Measurements from ENCODE around the gene ZIC5.

DNA sequence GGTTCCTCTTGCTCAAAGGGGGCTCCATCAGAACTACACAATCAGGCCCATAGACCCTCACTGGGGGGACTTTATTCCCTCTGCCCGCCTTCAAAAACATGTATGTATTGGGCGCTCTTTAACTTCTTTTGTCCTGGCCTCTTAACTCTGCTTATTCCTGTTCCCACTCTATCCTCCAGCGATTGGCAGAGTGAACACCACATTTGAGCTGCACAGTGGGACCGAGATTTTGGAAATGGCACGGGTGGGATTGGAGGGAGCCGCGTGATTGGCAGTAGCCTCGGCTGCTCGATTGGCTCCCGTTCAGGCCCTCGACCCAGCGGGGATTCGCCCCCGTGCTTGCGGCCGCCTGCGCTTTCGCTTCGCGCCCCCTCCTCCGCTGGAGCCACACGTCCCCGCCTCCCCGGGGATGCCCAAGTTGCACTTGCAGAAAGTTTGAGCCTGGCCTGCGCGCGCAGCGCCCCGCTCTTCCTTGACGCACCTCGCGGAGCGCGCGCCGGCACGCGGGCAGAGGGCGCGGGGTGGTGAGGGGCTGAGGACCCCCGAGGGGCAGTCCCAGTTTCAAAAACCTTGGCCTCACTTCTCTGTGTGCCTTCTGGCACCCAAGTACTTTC, at the start of gene ZIC5:
- TF ChIP-seq FOXA3 (CRISPR knock-in tag; IDR thresholded peaks at IDR 0.05) (no peak), ZNF879 (CRISPR knock-in tag; IDR thresholded peaks at IDR 0.05) (no peak), ATF7 (IDR thresholded peaks at IDR 0.05) (no peak), ATF7 (CRISPR knock-in tag; IDR thresholded peaks at IDR 0.05) (no peak), SP1 (IDR thresholded peaks at IDR 0.05) (no peak), SP1 (CRISPR knock-in tag; IDR thresholded peaks at IDR 0.05) (no peak), IRF2 (CRISPR knock-in tag; IDR thresholded peaks at IDR 0.05) (no peak), ZNF83 (CRISPR knock-in tag; IDR thresholded peaks at IDR 0.05; ENCODE audit: borderline replicate concordance) (no peak), ZNF761 (CRISPR knock-in tag; conservative IDR thresholded peaks at IDR 0.05) (no peak)
- TF ChIP-seq, protein P1, sequence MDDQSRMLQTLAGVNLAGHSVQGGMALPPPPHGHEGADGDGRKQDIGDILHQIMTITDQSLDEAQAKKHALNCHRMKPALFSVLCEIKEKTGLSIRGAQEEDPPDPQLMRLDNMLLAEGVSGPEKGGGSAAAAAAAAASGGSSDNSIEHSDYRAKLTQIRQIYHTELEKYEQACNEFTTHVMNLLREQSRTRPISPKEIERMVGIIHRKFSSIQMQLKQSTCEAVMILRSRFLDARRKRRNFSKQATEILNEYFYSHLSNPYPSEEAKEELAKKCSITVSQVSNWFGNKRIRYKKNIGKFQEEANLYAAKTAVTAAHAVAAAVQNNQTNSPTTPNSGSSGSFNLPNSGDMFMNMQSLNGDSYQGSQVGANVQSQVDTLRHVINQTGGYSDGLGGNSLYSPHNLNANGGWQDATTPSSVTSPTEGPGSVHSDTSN (CRISPR knock-in tag; IDR thresholded peaks at IDR 0.05; ENCODE audit: borderline replicate concordance): no peak
- TF ChIP-seq, protein P2, sequence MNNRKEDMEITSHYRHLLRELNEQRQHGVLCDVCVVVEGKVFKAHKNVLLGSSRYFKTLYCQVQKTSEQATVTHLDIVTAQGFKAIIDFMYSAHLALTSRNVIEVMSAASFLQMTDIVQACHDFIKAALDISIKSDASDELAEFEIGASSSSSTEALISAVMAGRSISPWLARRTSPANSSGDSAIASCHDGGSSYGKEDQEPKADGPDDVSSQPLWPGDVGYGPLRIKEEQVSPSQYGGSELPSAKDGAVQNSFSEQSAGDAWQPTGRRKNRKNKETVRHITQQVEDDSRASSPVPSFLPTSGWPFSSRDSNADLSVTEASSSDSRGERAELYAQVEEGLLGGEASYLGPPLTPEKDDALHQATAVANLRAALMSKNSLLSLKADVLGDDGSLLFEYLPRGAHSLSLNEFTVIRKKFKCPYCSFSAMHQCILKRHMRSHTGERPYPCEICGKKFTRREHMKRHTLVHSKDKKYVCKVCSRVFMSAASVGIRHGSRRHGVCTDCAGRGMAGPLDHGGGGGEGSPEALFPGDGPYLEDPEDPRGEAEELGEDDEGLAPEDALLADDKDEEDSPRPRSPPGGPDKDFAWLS (CRISPR knock-in tag; IDR thresholded peaks at IDR 0.05; ENCODE audit: borderline replicate concordance): no peak
